OCI-LY7 (cell line): Measurements from ENCODE around the gene FIGNL1. TPM values are rescaled to one million over a fixed set of nuclear protein-coding genes. Genes with fewer than 3 reads are reported as not detected.

Experiments used
- BruUV-seq: library from RNA; stranded (reverse); fragments of 400-500 nt; replicated peaks from 2 replicates; lab custom pipeline; 2021; lab: Mats Ljungman, UMichigan
- CTCF ChIA-PET: fragments of 300-600 bp; sonication (Branson Sonifier 250); formaldehyde crosslinking; loops from one replicate; lab custom pipeline; 2022; ENCODE audit warnings: antibody characterized with exemption; ENCODE audit not compliant: unreplicated experiment; lab: Charles Lee
- POLR2A ChIA-PET: fragments of 300-600 bp; sonication (Branson Sonifier 250); formaldehyde crosslinking; loops from one replicate; lab custom pipeline; 2022; ENCODE audit warnings: antibody characterized with exemption; lab: Charles Lee
- DNase-seq: peaks from one replicate; pipeline ENCODE4 v3.0.0-alpha.2; 2015; ENCODE audit warnings: low spot score
- H2AFZ ChIP-seq: fragments of 200-600 bp; sonication (generic), shearing (Covaris generic); 2 replicates; pipeline ENCODE4 v1.6.1; 2014; ENCODE audit warnings: mild to moderate bottlenecking, antibody characterized with exemption, low read length, moderate library complexity
- H3K27ac ChIP-seq: fragments of 200-600 bp; sonication (generic); 2 replicates; pipeline ENCODE4 v1.5.1; 2014; ENCODE audit warnings: mixed run types, low read depth, mild to moderate bottlenecking, moderate library complexity, low read length, inconsistent platforms; ENCODE audit not compliant: poor library complexity, severe bottlenecking
- H3K36me3 ChIP-seq: fragments of 200-600 bp; sonication (generic); 2 replicates; pipeline ENCODE4 v1.6.1; 2014; ENCODE audit warnings: mild to moderate bottlenecking, antibody characterized with exemption, low read length, moderate library complexity, mixed read lengths; ENCODE audit not compliant: insufficient read depth
- H3K4me1 ChIP-seq: fragments of 200-600 bp; sonication (generic); 2 replicates; pipeline ENCODE4 v1.5.1; 2014; ENCODE audit warnings: mild to moderate bottlenecking, low read length; ENCODE audit not compliant: insufficient read depth, poor library complexity, severe bottlenecking
- H3K4me2 ChIP-seq: fragments of 200-600 bp; sonication (generic); 2 replicates; pipeline ENCODE4 v1.6.1; 2014; ENCODE audit warnings: mild to moderate bottlenecking, low read length
- H3K4me3 ChIP-seq: fragments of 200-600 bp; sonication (generic); 2 replicates; pipeline ENCODE4 v1.5.1; 2014; ENCODE audit warnings: mild to moderate bottlenecking, low read depth, low read length; ENCODE audit not compliant: poor library complexity, severe bottlenecking
- H3K79me2 ChIP-seq: fragments of 200-600 bp; sonication (generic); 2 replicates; pipeline ENCODE4 v1.6.1; 2016; ENCODE audit warnings: low read depth, mild to moderate bottlenecking, low read length, moderate library complexity, mixed read lengths; ENCODE audit not compliant: insufficient read depth
- H3K9me2 ChIP-seq: fragments of 200-600 bp; sonication (generic); 2 replicates; pipeline ENCODE4 v1.6.1; 2016; ENCODE audit warnings: mild to moderate bottlenecking, low read length, mixed read lengths; ENCODE audit not compliant: insufficient read depth
- H3K9me3 ChIP-seq: fragments of 200-600 bp; sonication (generic); 2 replicates; pipeline ENCODE4 v1.6.1; 2014; ENCODE audit warnings: mild to moderate bottlenecking, mixed run types, low read length, mixed read lengths
- H4K20me1 ChIP-seq: fragments of 200-600 bp; sonication (generic); 2 replicates; pipeline ENCODE4 v1.6.1; 2014; ENCODE audit warnings: mild to moderate bottlenecking, antibody characterized with exemption, low read length, moderate library complexity, mixed read lengths; ENCODE audit not compliant: insufficient read depth
- CTCF ChIP-seq: fragments of 200-600 bp; sonication (generic); conservative IDR thresholded peaks from 2 replicates; pipeline ENCODE4 v1.5.1; 2014; ENCODE audit warnings: mild to moderate bottlenecking, antibody characterized with exemption, low read length, moderate library complexity, mixed read lengths
- EZH2phosphoT487 ChIP-seq: fragments of 200-600 bp; sonication (generic); IDR thresholded peaks from 2 replicates; pipeline ENCODE4 v1.6.1; 2018; ENCODE audit warnings: low read depth, borderline replicate concordance, mild to moderate bottlenecking, mixed run types, antibody characterized with exemption, low read length, moderate library complexity, mixed read lengths
- intact Hi-C: fragments of 100-400 bp; cut with micrococcal nuclease; formaldehyde crosslinking; loops from one replicate; pipeline ENCODE4 v1.10.0; 2022; ENCODE audit not compliant: unreplicated experiment
- total RNA-seq, 2 experiments: library from RNA; depleted of rRNA in 1 of 2; stranded (reverse); fragments of >200 nt in 1 of 2; shearing (Covaris generic) in 1 of 2; gene quantifications; 2 replicates each; pipeline ENCODE4 v1.2.3, GENCODE V29; 2014 to 2022

The FIGNL1 gene
- total RNA-seq, 2 experiments from 2014 or later: 41.5 to 55.6 TPM

- Histone ChIP-seq H4K20me1 (no peaks in the 10 kb centered on the region), H3K27ac (no peak overlapping the region), H2AFZ (no peak overlapping the region), H3K4me2 (no peak overlapping the region), H3K4me3 (no peak overlapping the region), H3K9me3 (no peaks in the 10 kb centered on the region), H3K79me2 (no peaks in the 10 kb centered on the region), H3K4me1 (no peaks in the 10 kb centered on the region), H3K9me2 (no peaks in the 10 kb centered on the region), H3K36me3 (no peaks in the 10 kb centered on the region)
- ChIA-PET POLR2A (no interaction called here), CTCF (interaction anchor here (0.5 kb wide), 1 partner anchor 80 kb away, joined by 3 read pairs; no protein-coding TSS in a partner anchor)
- no peak for DNase-seq
- no peak for TF ChIP-seq CTCF
- TF ChIP-seq EZH2phosphoT487: no peak
- intact Hi-C loops: no loop called here
- no TSS peak for BruUV-seq
Measured at GRCh38 chr7:50471970-50472369, 21.8 kb upstream of the FIGNL1 start.

GRCh38 chr7:50470250-50471163, 20.4 kb upstream of the FIGNL1 start:
- no peaks in the 10 kb centered on the region for H3K9me3 ChIP-seq
- ChIA-PET POLR2A (interaction anchor here (0.6 to 0.7 kb wide), 3 partner anchors 251 to 629 kb away, joined by 3 read pairs; no protein-coding TSS in a partner anchor), CTCF (no interaction called here)
- intact Hi-C loops: no loop called here
- no peaks in the 10 kb centered on the region for H3K4me1 ChIP-seq
- DNase-seq: no peak
- H3K27ac ChIP-seq: no peak overlapping the region
- no peaks in the 10 kb centered on the region for H3K9me2 ChIP-seq
- H3K4me3 ChIP-seq: no peak overlapping the region
- no TSS peak for BruUV-seq
- H3K79me2 ChIP-seq: no peaks in the 10 kb centered on the region
- H3K36me3 ChIP-seq: no peaks in the 10 kb centered on the region
- no peaks in the 10 kb centered on the region for H4K20me1 ChIP-seq
- H3K4me2 ChIP-seq: no peak overlapping the region
- no peak overlapping the region for H2AFZ ChIP-seq
- TF ChIP-seq EZH2phosphoT487 (no peak), CTCF (no peak)

GRCh38 chr7:50469181-50469580, 19.0 kb upstream of the FIGNL1 start:
- H3K27ac ChIP-seq: no peak overlapping the region
- no peak overlapping the region for H3K4me3 ChIP-seq
- CTCF ChIA-PET: no interaction called here
- no peaks in the 10 kb centered on the region for H3K9me3 ChIP-seq
- H3K4me2 ChIP-seq: no peak overlapping the region
- no peaks in the 10 kb centered on the region for H3K9me2 ChIP-seq
- no peaks in the 10 kb centered on the region for H3K36me3 ChIP-seq
- H3K79me2 ChIP-seq: no peaks in the 10 kb centered on the region
- POLR2A ChIA-PET: interaction anchor here (0.7 to 1.6 kb wide), 2 partner anchors 22 to 320 kb away, joined by 3 read pairs; no protein-coding TSS in a partner anchor
- no peaks in the 10 kb centered on the region for H4K20me1 ChIP-seq
- intact Hi-C loops: loop anchor here (2.0 kb wide), 2 partner anchors 164 to 210 kb away; no protein-coding TSS in a partner anchor
- no peak overlapping the region for H2AFZ ChIP-seq
- H3K4me1 ChIP-seq: no peaks in the 10 kb centered on the region
- BruUV-seq: no TSS peak
- no peak for TF ChIP-seq EZH2phosphoT487
- no peak for DNase-seq
